ENCODE data around the gene TOX3. TPM values are rescaled to one million over a fixed set of nuclear protein-coding genes. Genes with fewer than 3 reads are reported as not detected.

The TOX3 gene
- total RNA-seq, 1 experiment from 2014 or later, result 20.2 TPM

- Histone ChIP-seq H3K79me1 (ENCODE audit: insufficient read depth, low read depth, low read length, poor library complexity, severe bottlenecking) (no peaks in the 10 kb centered on the region), H2BK20ac (ENCODE audit: low read depth, low read length, poor library complexity, severe bottlenecking) (no peak overlapping the region), H2BK12ac (ENCODE audit: insufficient read length, low read depth, low read length) (no peak overlapping the region), H3K14ac (ENCODE audit: insufficient read depth, low read length) (no peak overlapping the region), H2BK15ac (ENCODE audit: low read depth, low read length) (no peak overlapping the region), H3K27me3 (ENCODE audit: insufficient read depth, low read length) (no peaks in the 10 kb centered on the region), H3K9ac (ENCODE audit: extremely low read depth, insufficient read length, low read length) (no peak overlapping the region), H3K4me1 (ENCODE audit: insufficient read depth, low read length) (peaks cover 3% of the 10 kb centered on the region; the same call in 1 of the 2 replicates), H3K4ac (ENCODE audit: low read depth, low read length) (no peak overlapping the region), H2BK120ac (ENCODE audit: low read depth, low read length, poor library complexity, severe bottlenecking) (no peak overlapping the region), H3K4me2 (ENCODE audit: insufficient read depth, insufficient read length, low read length) (no peak overlapping the region), H4K5ac (ENCODE audit: insufficient read length, low read depth, low read length) (no peak overlapping the region), H3K9me3 (ENCODE audit: control insufficient read depth, low read depth, low read length) (no peaks in the 10 kb centered on the region), H3T11ph (ENCODE audit: low read length) (no peak overlapping the region), H3K23me2 (ENCODE audit: insufficient read length, low read depth, low read length, poor library complexity, severe bottlenecking) (no peaks in the 10 kb centered on the region), H3K27ac (ENCODE audit: insufficient read length, low read depth, low read length) (no peak overlapping the region), H2AFZ (ENCODE audit: low read length) (no peak overlapping the region), H3K23ac (ENCODE audit: insufficient read length, low read depth, low read length) (no peak overlapping the region), H4K20me1 (ENCODE audit: control insufficient read depth, insufficient read depth, insufficient read length) (no peaks in the 10 kb centered on the region), H2BK5ac (ENCODE audit: insufficient read length, low read length) (no peak overlapping the region), H3K56ac (ENCODE audit: insufficient read length, low read depth, low read length) (no peak overlapping the region), H3K18ac (ENCODE audit: insufficient read length, low read depth, low read length) (no peak overlapping the region), H2AK5ac (ENCODE audit: insufficient read length, low read length) (no peak overlapping the region), H4K91ac (ENCODE audit: insufficient read length, low read depth, low read length) (no peak overlapping the region), H3K79me2 (ENCODE audit: insufficient read depth, low read length) (no peaks in the 10 kb centered on the region), H4K8ac (replicated peaks; ENCODE audit: insufficient read length, low read depth, low read length) (no peak overlapping the region)
- WGBS (ENCODE audit: extremely low coverage, insufficient read length, low lambda C conversion rate), result no CpG with 5 or more reads among the region's 5 CpGs
- DNase-seq, result no peak
- Mint-ChIP-seq H3K27me3 (ENCODE audit: low read depth) (no peaks in the 10 kb centered on the region), H3K9me3 (no peaks in the 10 kb centered on the region; a peak in 2 of 5 replicates), H3K4me1 (peaks cover 28 to 34% of the 10 kb centered on the region in 2 experiments), H3K4me3 (no peak overlapping the region), H3K36me3 (ENCODE audit: insufficient read depth in 1 of 3, low read depth in 3 of 3) (peaks cover 0 to 6% (median 0%) of the 10 kb centered on the region in 3 experiments; a peak in 2 of 7 replicates), H3K27ac (no peak overlapping the region)
- no peak for TF ChIP-seq CTCF (conservative IDR thresholded peaks at IDR 0.05)
Observed at GRCh38 chr16:52562770-52563169, 15.8 kb upstream of the TOX3 start.

All from H9 (cell line).